NK-92 (cell line): Measurements from ENCODE around the gene TBL1X.

Experiments
- DNase-seq: peaks from one replicate; lab custom pipeline; 2025; ENCODE audit not compliant: unreplicated experiment; lab: John Stamatoyannopoulos, UW

The TBL1X gene

DNA sequence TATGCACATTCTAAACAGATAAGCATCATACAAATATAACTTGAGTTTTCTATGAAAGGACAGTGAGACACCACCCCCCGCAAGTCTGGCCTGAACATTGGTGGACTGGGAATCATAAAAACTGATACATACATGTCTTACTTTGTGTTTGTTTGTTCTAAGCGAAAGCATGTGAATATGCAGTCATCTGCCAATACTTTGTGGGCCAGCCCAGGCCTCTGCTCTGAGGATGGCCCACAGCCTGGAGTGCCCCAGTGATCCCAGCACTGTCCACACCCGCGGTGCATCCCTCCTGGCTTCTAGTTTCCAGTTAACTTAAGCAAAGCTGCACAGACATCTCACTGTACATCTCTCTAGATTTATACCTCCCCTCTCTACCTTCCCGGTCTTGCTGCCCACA, 154.3 kb downstream of the TBL1X start:
- no peak for DNase-seq

DNA sequence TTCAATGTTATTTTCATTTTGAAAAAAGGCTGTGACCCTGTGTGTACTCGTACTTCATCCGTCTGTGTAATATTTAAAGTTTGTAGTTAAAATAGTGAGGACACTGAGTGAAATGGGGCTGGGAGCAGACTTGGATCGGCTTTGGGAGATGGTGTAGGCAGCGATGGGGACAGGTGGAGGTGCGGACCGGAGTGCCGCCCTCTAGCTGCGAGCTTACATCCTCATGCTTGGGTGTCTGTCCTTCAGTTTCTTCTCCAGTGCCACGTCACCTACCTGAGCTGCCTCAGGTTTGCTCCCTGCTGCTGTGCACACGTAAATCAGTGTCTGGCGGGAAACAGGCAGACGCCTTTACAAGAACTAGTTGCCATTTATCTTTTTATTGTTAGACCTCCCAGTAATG, 154.7 kb downstream of the TBL1X start:
- DNase-seq: no peak

DNA sequence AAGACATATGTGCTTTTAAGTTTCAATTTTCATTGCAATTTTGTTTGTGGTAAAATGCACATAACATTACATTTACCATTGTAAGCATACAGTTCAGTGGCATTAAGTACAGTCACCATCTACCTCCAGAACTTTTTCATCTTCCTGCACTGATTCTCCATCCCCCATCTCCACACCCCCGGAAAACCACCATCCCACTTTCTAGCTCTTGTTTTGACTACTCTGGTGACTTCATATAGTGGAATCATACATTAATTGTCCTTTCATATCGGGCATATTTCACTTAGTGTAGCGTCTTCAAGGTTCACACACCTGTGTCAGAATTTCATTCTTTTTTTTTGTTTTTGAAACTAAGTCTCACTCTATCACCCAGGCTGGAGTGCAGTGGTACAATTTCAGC, 157.3 kb downstream of the TBL1X start:
- no peak for DNase-seq

DNA sequence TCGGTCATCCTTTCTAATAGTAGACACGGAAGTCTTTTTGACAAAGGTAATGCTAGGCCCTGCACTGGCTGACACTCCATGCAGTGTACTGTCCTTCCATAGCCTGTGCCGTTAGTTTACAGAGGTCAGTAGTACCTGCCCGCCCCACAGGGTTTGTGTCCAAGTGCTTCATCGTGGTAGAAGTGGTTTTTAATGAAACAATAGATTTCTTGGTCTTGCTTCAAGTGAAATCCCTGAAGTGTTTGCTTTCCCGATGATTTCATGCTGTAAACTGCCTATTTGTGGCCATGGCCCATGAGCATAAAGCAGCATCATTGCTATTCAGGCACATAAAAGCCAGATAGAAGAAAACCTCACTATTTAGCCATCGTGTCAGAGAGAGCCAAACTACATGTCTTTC, 161.5 kb downstream of the TBL1X start:
- no peak for DNase-seq

DNA sequence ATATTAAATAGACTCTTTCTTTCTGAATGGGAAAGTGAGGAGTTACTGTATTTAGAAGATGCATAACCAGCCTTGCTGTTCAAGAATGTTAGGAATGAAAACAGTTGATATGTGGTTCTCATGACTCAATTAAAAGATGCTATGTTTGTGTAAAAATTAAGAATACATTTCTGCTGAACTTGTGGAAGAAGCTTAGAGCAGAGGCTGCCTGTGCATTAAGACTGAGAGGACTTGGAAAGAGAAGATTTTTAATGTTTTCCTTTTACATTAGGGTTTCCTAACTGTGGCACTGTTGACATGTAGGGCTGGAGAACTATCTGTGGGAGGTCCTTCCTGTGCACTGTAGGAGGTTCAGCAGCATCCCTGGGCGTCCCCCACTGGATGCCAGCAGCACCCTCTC, 163.1 kb downstream of the TBL1X start:
- DNase-seq: no peak

DNA sequence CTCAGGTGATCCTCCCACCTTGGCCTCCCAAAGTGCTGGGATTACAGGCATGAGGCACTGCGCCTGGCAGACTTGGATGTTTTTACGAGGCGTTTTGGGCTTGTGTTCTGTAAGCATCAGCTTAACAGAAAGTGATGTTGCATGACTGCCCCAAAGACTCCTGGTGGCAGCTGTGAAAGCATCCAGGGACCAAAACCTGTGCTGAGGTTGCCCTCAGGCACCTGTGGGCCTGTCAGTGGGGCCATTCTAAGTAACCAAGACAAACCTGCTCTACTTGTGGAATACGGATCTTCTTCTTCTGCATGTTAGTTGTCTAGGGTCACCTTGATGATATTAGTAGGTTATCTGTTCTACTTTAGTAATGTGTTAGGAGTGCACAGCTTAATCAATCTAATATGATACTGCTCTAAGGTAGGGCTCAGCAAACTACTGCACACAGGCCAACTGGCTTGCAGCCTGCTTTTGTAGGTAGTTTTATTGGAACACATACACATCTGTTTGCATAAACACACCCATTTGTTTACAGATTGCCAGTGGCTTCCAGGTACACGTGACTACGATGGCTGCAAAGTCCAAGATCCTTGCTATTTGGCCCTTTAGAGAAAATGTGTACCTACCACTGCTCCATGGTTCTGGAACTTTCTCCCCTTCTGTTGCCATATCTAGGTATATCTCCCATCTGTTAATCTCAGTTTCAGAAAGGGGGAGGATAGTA, 164.1 kb downstream of the TBL1X start:
- no peak for DNase-seq

DNA sequence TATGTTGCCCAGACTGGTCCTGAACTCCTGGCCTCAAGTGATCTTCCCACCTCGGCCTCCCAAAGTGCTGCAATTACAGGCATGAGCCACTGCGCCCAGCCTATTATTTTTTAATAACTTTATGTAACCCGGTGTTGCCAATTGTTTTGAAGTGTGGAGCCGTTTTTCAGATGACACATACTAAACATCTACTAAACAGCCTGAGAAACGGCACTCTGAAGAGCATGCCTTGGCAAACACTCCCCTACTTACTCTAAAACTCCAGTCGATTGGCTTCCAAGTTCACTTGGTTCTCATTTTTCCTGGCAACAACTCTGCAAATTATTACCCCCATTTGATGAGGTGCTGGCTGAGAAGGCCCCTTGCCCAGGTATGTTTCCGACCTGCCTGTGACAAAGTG, 169.7 kb downstream of the TBL1X start:
- no peak for DNase-seq

DNA sequence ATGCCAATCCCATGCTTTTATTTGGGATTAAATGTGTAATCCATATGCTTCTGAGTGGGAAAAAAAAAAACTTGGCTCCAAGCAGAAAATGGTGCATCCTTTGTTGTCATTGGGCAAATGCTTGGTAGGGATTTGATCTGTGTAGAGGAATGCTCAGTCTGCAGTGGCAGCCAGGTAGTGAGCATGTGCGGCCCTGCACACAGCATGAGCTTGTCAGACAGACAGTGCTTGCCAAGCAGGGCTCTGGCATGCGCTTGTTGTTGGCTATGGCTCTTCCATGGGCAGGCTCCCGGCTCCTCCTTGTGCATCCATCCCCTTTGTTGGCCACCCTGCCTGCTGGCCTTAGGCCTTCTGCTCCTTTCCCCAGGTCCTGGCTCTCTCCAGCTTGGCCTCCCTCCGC, 170.5 kb downstream of the TBL1X start:
- DNase-seq: no peak

DNA sequence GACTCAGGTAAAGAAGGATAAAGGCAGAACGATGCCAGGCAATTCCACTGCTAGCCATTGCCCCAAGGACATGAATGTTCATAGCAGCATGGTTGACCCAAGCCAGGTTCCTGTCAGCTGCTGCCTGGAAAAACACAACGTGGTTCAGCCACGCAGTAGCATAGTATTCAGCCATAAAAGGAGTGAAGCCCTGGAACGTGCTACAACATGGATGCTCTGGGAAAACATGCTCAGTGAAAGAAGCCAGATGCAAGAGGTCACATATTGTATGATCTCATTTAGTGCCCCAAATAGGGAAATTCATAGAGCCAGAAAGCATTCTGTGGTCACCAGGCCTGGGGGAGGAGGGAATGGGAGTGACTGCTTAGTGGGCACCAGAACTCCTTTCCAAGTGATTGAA, 170.9 kb downstream of the TBL1X start:
- no peak for DNase-seq

DNA sequence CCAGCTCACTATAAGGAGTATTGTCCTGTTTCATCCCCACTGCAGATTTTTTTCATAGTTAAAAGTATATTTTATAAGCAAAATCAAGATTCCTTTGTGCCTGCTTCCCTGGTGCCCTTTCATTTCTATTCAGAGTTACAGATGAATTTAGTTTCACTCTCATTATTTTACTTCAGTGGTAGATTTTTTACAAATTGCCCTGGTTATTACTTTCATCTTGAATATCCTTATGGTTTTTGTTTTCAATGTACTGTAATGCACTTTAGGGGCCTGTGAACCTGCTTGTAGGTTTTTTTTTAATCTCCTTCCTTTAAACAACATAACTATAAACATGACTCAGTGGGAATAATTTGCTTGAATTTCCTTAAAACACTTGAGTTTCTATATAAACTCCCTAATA, 174.0 kb downstream of the TBL1X start:
- DNase-seq: no peak

DNA sequence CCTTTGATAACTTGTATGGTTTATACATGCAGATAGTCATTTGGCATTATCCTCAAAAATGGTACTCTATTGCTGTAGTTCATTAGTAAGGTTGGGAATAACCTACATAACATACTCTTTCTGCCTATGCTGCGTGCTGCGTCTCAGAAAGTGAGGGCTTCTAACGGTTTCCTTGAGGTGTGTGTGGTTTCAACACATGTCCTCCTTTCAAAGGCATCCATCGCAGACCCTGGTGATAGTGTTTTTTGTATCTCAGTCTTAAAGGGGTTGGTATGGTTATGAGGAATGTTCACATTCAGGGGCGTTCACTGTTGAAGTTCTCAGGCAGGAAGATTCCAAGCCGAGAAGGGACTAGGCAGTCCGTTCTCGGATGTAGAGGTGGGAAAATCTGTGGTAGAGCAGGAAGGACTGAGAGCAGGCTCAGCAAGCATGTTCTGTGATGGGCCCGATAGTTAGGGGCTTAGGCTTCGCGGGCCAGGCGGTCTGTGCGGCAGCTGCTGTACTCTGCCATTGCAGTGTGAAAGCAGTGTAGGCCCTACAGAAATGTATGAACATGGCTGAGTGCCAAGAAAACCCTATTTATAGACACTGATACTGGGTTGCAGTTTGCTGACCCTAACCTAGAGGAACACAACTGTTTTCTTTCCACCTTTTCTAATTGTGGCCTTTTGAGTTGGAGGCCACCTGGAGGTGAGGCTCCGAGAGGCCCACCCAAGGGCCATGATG, 177.6 kb downstream of the TBL1X start:
- no peak for DNase-seq

DNA sequence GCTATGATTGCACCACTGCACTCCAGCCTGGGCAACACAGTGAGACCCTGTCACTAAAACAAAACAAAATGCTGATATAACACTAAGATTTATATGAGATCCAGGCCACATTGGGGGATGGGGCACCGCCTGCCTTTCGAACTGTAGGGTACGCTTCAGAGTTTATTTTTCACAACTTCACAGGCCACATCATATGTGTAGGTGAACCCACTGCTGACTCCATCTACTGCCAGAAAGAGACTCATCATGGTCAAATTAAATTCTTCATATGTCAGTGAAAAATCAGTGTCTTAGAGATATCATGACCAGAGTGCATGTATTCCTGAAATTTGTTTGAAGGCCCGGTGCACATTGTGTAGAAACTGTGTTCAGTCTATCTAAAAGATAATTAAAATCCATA, 178.9 kb downstream of the TBL1X start:
- no peak for DNase-seq

DNA sequence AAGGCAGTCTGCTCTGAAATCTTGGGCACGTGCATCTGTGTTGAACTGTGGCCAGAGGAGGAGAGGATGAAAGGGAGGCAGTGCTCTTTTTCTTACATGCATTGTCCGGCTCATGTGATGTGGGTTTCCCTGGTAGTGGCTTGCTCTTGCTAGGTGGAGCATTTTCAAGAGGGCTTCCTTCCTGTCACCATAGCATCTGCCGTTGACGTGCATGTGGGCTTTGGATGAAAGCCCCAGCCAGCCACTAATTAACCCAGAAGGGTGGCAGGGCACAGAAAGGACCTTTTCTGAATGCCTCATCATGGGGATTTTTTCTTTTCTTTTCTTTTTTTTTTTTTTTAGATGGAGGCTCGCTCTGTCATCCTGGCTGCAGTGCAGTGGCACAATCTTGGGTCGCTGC, 179.5 kb downstream of the TBL1X start:
- no peak for DNase-seq

DNA sequence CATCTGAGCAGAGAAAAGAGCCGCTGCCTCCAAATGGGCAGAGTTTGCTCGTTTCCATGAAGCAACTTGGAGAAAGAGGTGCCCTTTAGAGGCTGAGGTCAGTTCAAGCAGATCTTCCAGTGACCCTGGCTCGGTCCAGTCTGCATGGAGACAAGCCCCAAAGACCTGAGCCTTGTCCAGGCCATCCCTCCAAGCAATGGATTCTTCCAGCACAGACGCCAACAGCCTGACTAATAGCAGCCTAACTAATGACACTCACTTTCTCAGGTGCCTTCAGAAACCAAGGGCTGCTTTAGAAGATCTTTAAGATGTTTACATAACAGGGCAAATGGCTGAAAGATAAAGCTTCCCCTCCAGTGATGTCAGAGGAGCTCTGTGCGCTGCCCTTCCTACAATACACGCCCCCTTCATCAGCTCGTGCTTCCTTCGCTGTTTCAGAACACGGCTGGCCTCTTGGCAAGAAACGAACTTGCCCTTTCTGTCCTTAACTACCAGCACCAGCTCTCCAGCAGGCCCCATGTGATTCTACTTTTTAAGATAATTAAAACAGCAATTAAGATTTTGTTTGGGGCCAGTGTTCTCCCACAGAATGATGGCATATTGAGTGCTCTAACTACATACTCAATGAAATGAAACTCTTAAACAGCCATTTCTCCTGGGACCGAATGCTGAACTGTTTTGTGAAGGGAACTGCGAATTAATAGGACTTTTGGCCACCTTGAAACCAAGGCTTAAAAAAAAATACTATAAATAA, 181.8 kb downstream of the TBL1X start:
- DNase-seq: no peak

DNA sequence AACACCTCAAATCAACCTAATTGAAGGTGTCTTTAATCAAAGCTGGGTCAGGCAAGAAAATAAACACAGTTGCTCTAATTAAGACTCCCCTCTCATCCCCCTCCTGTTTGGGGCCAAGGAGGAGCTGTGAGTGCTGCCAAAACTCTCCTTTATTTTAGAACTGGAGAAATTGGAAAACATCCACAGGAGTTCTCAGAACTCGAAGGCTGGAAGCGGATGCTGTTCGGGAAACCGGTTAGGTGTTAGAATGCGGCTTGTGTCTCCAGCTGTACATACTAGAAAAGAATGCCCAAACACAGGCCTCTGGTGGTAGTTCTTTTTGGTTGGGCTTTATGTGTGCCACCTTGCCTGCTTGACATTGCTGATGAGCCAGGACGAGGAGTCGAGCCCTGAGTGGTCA, 182.6 kb downstream of the TBL1X start:
- DNase-seq: no peak

DNA sequence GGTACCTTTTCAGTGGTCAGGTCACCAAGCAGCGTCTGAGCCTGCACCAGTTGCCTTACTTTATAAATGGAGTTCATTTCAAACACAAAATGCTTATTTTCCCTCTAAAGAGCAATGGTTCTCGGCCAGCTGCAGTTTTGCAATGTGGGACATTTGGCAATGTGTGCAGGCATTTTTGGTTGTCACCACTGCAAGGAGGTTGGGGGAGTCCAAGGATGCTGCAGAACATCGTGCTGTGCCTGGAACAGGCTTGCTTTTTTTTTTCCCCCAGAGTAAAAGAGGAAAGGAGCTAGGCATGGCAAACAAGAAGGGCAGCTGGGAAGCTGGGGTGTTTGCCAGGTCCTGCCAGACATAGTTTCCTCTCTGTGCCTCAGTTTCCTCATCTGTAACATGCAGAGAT, 185.2 kb downstream of the TBL1X start:
- no peak for DNase-seq

DNA sequence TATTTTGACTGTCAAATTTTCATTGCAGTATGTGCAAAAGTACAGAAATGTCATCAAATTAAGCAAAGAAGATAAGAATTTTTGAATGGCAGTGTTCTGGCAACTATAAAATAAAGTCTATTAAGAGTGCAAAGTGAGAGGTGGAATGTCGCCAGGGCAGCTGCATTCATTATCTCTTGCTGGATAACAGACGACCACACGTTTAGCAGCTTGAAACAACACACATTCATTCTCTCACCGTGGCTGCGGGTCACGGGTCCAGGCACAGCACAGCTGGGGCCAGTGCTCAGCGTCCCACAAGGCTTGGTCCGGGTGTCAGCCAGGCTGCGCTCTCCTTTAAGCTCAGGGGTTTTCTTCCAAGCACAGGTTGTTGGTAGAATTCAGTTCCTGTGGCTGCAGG, 186.9 kb downstream of the TBL1X start:
- no peak for DNase-seq

DNA sequence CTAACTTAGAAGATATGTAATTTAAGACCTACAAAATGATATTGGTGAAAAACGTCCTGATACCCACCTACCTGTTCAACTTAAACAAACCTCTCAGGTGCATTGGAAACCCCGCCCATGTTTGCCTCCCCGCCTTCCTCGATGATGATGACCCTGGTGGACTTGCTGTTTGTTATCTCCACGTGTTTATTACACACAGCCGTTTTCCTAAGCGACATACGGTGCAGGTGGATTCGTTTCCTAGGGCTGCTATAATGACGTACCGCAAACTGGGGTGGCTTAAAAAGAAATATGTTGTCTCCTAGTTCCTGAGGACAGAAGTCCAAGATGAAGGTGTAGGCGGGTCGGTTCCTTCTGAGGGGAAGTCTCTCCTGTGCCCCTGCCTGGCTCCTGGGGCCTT, 190.1 kb downstream of the TBL1X start:
- no peak for DNase-seq

DNA sequence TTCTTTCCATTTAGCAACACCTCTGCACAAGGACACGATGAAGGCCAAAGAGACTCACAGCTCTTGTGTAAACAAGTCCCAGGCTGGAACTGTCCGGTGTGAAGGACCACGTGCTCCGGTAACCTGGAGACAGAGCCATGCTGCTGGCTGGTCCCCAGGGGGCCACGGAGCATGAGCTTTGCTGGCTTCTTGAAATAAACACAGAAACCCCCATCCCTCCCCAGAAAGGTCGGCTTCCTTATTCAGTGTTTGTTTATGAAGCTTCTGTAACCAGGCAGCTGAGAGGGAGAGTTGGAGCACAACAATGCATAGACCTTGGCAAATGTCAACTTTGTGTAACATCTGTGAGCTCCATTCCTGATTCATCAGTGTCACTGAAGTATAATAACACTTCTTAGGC, 191.4 kb downstream of the TBL1X start:
- no peak for DNase-seq

DNA sequence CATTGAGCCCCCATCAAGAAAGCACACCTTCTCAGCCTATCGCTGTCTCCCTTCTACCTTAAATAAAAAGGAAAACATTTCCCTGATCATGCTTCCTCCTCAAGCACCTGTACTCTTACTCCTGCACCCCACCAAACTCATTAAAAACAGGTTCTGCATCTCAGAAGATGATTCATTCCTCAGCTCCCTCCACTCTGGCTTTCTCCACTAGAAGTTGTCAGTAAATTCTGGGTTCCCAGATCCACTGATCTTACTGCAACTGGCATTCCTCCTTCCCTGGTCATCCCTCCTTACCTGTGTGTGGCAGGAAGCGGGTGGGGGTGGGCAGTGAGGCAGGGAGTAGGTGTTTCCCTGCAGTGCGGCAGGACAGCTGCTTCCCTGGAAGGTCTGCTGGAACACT, 192.0 kb downstream of the TBL1X start:
- no peak for DNase-seq

DNA sequence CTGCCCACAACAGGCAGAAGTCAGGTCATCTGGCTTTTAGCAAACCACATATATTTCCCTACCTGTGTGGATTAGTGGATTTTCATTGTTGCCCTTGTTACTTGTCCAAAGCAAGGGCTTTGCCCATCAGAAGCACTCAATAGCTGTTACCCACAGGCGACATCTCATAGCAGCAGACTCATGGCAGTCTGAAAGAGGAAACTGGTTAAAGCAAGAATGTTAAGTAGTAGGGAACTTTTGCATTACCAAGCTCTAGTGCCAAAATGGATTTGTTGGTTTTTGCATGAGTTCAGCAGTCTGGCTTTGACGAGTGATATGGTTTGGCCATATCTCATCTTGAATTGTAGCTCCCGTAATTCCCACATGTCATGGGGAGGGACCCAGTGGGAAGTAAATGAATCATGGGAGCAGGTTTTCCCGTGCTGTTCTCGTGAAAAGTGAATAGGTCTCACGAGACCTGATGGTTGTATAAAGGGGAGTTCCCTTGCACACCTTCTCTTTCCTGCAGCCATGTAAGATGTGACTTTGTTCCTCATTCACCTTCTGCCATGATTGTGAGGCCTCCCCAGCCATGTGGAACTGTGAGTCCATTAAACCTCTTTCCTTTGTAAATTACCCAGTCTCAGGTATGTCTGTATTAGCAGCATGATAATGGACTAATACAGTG, 192.9 kb downstream of the TBL1X start:
- no peak for DNase-seq

DNA sequence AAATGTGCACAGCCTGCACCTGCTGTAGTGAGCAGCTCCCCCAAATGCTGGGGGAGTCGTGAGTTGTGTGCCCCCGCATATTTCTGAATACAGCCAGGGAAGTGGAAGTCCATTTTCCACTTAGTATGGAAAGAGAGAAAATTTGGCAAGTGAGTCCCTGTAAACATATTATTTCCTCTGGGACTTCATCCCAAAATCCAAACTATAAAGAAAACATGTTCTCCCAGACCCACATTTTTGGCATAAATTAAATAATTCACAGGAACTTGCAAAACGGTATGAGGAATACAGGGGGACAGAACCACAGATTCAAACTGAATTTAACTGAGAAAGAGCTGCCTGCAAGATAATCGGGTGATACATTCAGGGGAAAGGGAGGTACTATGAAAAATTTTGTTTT, 193.6 kb downstream of the TBL1X start:
- DNase-seq: no peak
